ENCODE data around the gene STAU1. TPM values are rescaled to one million over a fixed set of nuclear protein-coding genes. Genes with fewer than 3 reads are reported as not detected.
"Not testable (repeated sequence)": the region's sequence is repeated elsewhere in the genome, so short reads cannot be mapped to it uniquely, and the experiment has no call there.

STAU1 gene
- total RNA-seq, 1 donor from 2014 or later: 111 TPM

GRCh38 chr20:49122920-49123319, 65.2 kb downstream of the STAU1 start:
- DNase-seq (ENCODE audit: low spot score): no peak

DNA sequence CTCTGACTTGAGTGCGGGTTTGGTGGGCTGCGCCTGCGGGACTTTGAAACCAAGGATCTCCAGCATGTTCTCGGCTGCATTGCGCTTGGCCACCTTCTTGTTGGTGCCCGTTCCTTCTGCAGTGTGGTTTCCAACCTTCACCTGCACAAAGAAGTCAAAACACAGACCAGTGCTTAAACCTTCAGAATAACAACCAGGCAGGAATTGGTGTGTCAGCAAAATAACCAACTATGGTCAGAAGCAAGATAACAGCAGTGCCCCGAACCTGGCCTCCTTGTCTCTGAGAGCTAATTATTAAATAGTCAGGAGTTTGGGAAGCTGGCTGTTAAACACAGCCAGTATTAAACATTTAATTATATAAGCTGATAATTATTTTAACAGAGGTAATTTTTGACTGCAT, 68.1 kb downstream of the STAU1 start:
- no peak for DNase-seq (ENCODE audit: low spot score)

- DNase-seq (ENCODE audit: low spot score): no peak
Measured at GRCh38 chr20:49118307-49118706, 69.8 kb downstream of the STAU1 start.

DNA sequence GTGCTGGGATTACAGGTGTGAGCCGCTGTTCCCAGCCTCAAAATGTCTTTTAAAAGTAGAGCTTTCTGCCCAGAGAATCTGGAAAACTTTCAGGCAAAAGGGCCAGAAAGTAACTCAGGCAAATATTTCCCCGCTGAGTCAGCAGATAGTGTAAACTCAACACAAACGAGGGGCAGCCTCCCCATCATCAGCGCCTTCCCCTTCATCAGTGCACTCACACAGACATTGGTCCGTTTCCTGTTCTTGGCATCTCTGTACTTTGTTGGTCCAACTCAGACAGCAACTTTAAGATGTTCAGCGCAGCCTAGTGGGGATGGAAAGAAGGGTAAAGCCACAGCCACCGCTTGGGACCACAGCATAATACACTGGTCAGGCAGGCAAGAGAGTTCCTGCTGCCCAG, 72.6 kb downstream of the STAU1 start:
- DNase-seq (ENCODE audit: low spot score): no peak

GRCh38 chr20:49112596-49113274, 75.4 kb downstream of the STAU1 start:
- no peak for DNase-seq (ENCODE audit: low spot score)

GRCh38 chr20:49110767-49111694, 77.1 kb downstream of the STAU1 start:
- DNase-seq (ENCODE audit: low spot score): no peak

- DNase-seq (ENCODE audit: low spot score): no peak
Measured at GRCh38 chr20:49106328-49106727, 81.8 kb downstream of the STAU1 start.

DNA sequence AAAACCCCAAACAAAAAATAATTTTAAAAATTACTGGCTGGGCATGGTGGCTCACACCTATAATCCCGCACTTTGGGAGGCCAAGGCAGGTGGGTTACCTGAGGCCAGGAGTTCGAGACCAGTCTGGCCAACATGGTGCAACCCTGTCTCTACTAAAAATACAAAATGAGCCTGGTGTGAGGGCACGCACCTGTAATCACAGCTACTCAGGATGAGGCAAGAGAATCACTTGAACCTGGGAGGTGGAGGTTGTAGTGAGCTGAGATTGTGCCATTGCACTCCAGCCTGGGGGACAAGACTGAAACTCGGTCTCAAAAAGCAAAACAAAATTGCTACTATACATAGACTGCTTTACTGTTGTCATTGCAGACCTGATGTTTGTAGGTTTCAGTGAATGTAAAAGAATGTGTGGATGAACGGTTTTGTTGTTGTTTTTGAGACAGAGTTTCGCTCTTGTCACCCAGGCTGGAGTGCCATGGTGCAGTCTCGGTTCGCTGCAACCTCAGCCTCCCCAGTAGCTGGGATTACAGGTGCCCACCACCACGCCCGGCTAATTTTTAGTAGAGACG, 83.1 kb downstream of the STAU1 start:
- DNase-seq (ENCODE audit: low spot score): not testable (repeated sequence)

GRCh38 chr20:49104365-49104648, 83.8 kb downstream of the STAU1 start:
- no peak for DNase-seq (ENCODE audit: low spot score)

DNA sequence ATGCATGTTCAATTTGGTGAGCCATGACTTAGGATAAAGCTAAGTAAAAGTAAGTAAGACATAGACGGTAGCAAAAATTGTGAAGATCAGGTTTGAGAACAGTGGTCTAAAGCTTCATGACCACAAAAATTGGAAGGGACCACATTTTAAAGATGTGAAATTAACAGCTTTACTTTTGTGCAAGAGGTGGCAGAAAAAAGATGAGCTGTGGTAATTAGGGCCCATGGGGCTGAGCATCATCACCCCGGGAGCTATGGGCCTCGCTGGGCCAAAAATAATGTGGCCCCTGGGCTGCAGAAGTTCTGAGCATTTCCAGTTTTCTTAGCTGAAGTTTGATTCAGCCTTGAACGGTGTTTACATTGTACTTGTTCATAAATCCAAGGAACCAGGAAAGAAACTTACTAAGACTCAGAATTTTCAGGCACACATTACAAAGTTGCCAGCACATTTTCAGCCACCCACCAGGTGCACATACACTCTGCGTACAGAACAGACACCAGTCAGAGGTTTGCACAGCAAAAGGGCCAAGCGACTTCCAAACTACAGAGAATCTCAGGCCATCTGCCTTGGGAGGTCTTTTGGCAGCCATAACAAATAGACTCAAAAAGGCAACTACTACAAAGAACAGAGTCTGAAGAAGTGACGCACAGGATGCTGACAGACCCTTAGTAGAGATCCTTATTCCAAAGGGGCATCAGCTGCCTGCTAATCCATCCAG, 84.3 kb downstream of the STAU1 start:
- no peak for DNase-seq (ENCODE audit: low spot score)

GRCh38 chr20:49103019-49103418, 85.1 kb downstream of the STAU1 start:
- no peak for DNase-seq (ENCODE audit: low spot score)

- no peak for DNase-seq (ENCODE audit: low spot score)
Measured at GRCh38 chr20:49100972-49101371, 87.2 kb downstream of the STAU1 start.

- not testable (repeated sequence) for DNase-seq (ENCODE audit: low spot score)
Measured at GRCh38 chr20:49100292-49100691, 87.8 kb downstream of the STAU1 start.

DNA sequence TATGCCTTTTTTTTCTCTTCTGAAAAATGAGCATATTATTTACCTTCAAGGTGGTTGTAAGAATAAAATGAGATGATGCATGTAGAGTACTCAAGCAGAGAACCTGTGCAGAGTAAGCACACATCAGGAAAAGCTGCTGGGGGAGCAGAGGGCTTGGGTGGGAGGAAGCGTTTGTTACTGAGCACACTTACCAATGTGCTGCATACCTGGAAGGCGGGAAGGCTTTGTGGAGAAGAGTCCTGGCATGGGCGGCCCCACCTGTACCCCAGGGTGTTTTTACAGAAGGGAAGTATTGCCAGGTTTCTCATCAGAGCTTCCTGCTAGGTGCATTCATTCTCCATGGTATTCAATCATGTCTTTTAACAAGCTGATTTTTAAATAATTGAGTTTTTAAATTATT, 89.1 kb downstream of the STAU1 start:
- DNase-seq (ENCODE audit: low spot score): no peak

GRCh38 chr20:49098136-49098535, 90.0 kb downstream of the STAU1 start:
- no peak for DNase-seq (ENCODE audit: low spot score)

- DNase-seq (ENCODE audit: low spot score): no peak
Measured at GRCh38 chr20:49097159-49097558, 91.0 kb downstream of the STAU1 start.

DNA sequence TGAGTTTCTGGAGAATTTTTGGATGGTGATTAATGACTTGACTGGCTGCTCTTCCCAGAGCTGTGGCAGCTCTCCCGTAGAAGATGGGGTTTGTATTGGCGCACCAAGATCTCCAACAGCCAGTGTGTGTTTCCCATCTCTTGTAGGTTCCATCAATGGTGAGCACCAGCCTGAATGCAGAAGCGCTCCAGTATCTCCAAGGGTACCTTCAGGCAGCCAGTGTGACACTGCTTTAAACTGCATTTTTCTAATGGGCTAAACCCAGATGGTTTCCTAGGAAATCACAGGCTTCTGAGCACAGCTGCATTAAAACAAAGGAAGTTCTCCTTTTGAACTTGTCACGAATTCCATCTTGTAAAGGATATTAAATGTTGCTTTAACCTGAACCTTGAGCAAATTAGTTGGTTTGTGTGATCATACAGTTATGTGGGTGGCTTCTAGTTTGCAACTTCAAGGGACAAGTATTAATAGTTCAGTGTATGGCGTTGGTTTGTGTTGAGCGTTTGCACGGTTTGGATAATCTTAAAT, 91.9 kb downstream of the STAU1 start:
- no peak for DNase-seq (ENCODE audit: low spot score)

- no peak for DNase-seq (ENCODE audit: low spot score)
Measured at GRCh38 chr20:49091762-49092161, 96.4 kb downstream of the STAU1 start.

DNA sequence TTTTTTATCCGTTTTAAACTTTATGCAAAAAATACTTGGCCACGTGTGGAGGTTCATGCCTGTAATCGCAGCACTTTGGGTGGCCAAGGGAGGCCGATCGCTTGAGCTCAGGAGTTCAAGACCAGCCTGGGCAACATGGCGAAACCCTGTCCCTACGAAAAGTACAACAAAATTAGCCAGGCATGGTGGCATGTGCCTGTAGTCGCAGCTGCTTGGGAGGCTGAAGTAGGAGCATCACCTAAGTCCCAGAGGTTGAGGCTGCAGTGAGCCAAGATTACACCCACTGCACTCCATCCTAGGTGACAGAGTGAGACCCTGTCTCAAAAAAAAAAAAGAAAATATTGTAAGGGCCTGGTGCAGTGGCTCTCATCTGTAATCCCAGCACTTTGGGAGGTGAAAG, 97.0 kb downstream of the STAU1 start:
- no peak for DNase-seq (ENCODE audit: low spot score)

GRCh38 chr20:49082295-49082694, 105.8 kb downstream of the STAU1 start:
- DNase-seq (ENCODE audit: low spot score): not testable (repeated sequence)

DNA sequence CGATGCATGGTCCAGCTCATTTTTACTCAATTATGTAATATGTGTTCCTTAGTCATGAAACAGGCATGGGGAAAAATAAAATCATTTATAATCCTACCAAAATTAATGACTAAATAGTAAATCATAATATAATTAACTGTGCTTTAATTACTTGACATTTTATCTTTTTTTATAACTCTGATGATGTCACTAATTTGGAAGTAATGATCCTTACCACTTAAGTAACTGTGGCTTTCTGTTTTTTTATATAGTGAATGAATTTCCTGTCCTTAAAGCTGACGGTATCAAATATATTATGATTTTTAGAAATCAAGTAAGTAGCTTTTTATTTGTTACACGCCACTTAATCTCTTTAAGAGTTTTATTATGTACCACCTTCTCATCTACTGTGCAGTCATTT, 109.8 kb downstream of the STAU1 start:
- DNase-seq (ENCODE audit: low spot score): no peak

DNA sequence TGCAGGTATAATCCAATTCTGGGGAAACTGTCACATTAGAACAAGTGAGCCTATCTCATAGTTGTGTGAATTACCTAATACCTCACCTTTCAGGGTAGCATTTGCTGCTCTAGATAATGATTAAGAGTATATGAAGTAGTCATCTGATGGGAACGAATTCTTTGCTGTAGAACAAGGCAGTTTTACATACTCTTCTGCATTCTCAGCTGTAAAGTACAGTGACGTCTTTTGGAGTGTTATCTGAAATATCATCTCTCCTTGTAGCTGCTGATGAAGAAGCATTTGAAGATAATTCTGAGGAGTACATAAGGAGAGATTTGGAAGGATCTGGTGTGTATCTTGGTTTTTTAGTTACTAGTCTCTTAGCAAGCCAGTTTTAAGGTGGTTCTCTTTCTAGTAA, 113.6 kb downstream of the STAU1 start:
- no peak for DNase-seq (ENCODE audit: low spot score)

Data from mucosa of gallbladder (tissue), 1 donor.